Endometrial microvascular endothelial cells (primary cell): ENCODE measurements around the gene MICOS13. TPM values are rescaled to one million over a fixed set of nuclear protein-coding genes. Genes with fewer than 3 reads are reported as not detected.
"Not testable (repeated sequence)": the region's sequence is repeated elsewhere in the genome, so short reads cannot be mapped to it uniquely, and the experiment has no call there.

ENCODE experiments used
- in situ Hi-C: cut with HindIII; loops from 2 replicates; pipeline ENCODE4 v1.10.0; 2017; ENCODE audit warnings: low sequenced_read_pairs, low pct_unique_long_range_greater_than_20kb; ENCODE audit errors: inconsistent ontology term
- total RNA-seq: library from RNA; depleted of rRNA; stranded (reverse); fragments of >200 nt; gene quantifications from one replicate; pipeline ENCODE4 v1.2.3, GENCODE V29; 2015; ENCODE audit errors: inconsistent ontology term

Gene MICOS13
- total RNA-seq, 1 donor from 2014 or later, result 42.4 TPM

GRCh38 chr19:5690955-5691821 lies 10.9 kb upstream of the MICOS13 start:
- in situ Hi-C loops, result no loop called here

DNA sequence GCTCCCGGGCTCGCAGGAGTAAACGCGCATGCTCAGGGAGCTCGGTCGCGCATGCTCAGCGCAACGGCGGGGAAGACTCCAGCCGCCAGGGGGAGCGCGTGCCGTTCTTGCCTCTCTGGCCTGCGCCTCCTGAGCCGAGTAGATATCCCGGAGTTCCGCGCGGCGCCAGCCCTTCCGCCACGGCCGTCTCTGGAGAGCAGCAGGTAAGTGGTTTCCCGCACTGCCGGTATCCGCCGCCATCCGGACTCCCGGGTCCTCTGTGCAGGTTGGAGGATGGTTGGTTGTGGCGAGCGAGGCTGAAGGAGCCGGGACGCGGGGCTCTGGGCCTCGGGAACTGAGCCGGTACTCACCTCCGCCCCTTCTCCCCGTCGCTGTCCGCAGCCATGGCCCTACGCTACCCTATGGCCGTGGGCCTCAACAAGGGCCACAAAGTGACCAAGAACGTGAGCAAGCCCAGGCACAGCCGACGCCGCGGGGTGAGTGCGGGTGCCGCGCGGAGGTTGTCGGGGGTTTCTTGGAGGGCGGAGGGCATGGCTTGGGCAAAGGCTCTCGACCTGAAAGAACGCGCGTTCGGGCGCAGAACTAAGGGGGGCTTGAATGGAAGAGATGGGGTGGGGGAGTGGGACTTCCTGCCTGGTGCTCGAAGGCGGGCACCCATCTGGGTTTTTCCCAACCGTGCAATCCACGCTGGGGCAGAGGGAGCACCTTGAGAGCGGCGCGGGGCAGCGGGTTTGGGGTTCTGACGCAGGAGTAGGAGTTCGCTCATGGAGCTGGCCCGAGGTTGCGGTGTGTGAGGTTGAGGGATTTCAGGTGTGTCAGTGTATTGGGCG lies 10.0 kb upstream of the MICOS13 start, which contains the start of gene RPL36:
RPL36 (plus strand) TSS at position 171 of the 830 bp plus-strand sequence; CDS start at position 384, 213 bp downstream.
- in situ Hi-C loops, result no loop called here

GRCh38 chr19:5688262-5688881 lies 8.1 kb upstream of the MICOS13 start:
- in situ Hi-C loops, result not testable (repeated sequence)

- in situ Hi-C loops, result no loop called here
Measured at GRCh38 chr19:5687360-5688198, 7.3 kb upstream of the MICOS13 start.

- in situ Hi-C loops, result no loop called here
Measured at GRCh38 chr19:5686647-5687359, 6.5 kb upstream of the MICOS13 start.

DNA sequence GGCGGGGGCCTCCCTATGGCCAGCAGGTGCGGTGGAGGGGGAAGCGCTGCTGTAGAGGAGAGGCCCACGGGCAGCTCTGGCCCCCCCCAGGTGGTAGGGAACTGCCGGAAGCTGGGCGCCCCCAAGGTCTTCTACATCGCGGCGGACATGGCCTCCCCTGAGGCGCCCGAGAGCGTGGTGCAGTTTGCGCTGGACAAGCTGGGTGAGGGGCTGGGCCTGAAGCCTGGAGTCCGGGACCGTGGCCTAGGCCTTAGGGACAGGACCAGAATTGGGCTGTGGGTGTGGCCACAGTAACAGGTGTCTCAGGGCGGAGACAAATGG lies 6.0 kb upstream of the MICOS13 start:
- in situ Hi-C loops, result no loop called here

- in situ Hi-C loops, result no loop called here
Measured at GRCh38 chr19:5684694-5685430, 4.5 kb upstream of the MICOS13 start.

- in situ Hi-C loops, result no loop called here
Measured at GRCh38 chr19:5683177-5683886, 3.0 kb upstream of the MICOS13 start.

DNA sequence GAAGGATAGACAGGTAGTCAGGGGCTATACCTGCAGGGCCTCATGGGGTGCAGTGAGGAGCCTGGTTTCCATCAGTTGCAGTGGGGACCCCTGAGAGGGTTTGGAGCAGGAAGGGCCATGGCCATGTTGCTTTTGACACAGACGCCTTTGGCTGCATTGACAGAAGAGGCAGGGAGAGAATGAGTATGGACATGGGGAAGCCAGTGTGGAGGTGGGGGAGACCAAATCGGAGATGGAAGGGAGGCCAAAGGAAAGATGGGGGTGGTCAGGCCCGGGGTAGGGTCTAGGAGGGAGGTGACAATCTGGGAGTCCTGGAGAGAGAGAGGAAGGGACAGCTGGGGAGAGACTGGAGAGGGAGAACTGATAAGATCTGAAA lies 1.8 kb upstream of the MICOS13 start:
- in situ Hi-C loops, result no loop called here

GRCh38 chr19:5681391-5682106 lies 1.2 kb upstream of the MICOS13 start:
- in situ Hi-C loops, result no loop called here

GRCh38 chr19:5680084-5680436 lies 256 bp downstream of the MICOS13 start:
- in situ Hi-C loops, result no loop called here

DNA sequence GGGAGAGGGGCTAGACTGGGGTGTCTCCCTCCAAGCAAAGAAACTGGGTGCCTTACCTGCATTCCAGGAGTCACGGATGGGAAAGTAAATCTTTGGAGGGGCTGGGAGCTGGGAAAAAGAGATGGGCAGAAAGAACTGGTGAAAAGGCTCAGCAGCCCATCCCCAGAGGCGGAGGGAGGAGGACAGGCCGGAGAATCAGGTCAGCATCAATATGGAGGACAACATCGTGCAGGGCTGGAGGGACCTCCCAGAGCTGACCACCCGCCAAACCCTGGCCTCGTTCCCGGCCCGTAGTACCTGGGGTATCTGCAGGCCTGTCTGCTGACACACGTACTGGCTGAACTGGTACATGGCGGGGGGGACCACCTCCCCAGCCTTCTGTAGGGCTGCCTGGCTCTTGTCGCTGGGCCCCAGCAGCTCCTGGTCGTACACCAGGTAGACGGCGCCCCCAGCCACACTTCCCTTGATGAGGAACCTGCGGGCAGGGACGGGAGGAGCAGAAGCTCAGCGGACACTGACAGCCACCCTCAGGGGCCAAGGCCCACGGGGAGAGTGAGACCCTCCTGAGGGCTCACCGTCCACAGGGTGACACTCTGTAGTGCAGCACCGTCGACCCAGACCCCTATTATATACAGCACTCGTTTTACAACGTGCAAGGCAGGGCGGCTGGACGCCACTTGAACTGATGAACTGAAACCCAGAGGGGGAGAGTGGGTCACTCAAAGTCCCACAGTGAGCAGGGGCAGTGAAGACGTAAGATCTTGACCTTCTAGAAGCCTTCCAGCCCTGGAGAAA lies 830 bp downstream of the MICOS13 start:
- in situ Hi-C loops, result no loop called here

DNA sequence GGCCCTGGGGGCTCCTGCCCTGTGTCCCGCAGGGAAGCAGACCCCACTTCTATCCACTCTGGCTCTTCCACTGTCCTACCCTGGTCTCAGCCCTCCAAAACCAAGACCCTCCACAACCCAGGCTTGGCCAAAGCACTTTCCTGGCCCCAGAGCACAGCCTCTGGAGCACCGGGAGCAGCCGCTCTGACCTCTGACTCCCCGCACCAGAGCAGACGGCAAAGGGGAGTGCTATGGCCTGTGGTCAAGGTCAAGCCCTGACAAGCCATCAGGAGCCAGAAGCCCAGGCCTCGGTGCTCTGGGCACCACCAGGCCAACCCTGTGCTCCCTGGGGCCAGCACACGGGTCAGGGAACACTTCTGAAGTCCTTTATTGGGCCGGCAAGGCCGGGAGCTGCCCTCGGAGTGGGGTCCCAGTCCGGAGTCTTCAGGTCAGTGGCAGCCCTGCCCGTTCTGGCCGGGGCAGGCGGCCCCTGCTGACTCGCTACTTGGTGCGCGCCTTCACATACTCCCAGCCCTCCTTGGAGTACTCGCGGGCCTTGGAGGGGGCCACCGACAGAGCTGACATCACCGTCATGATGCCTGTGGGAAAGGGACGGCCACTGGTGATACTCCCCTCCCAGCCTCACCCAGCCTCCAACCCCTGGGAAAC lies 2.1 kb downstream of the MICOS13 start:
- in situ Hi-C loops, result no loop called here

DNA sequence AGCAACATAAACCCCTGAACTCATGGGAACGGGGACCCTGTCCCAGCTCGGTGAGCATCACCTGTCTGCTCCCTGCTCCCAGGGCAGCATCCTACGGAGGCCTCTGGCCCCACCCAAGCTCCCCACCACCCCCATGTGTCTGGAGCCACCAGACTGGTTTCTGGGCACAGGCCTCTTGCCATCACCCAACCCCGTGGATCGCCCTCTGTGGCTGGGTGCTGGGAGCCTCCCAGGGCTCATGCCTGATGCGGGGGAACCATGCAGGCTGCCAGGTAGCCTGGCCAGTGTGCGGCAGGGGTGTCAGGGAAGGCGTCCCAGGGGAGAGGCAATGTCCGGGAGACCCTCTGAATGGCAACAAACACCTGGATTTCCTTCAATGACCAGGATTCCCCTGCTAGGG lies 2.7 kb downstream of the MICOS13 start:
- in situ Hi-C loops, result no loop called here

- in situ Hi-C loops, result no loop called here
Measured at GRCh38 chr19:5677136-5677535, 3.2 kb downstream of the MICOS13 start.
